LHCN-M2 (cell line): Measurements from ENCODE around the gene TRIM50. TPM values are rescaled to one million over a fixed set of nuclear protein-coding genes. Genes with fewer than 3 reads are reported as not detected.
"Not testable (repeated sequence)": the region's sequence is repeated elsewhere in the genome, so short reads cannot be mapped to it uniquely, and the experiment has no call there.

Experiments
- DNase-seq: peaks from one replicate; pipeline ENCODE4 v3.0.0-alpha.2; 2012; ENCODE audit warnings: low read depth
- polyA plus RNA-seq: library from polyadenylated mRNA; unstranded; fragments of >200 nt; gene quantifications from one replicate; pipeline ENCODE4 v1.2.1, GENCODE V29; 2012; ENCODE audit warnings: missing spikeins
- total RNA-seq: library from RNA; depleted of rRNA; stranded (reverse); fragments of >200 nt; gene quantifications from 2 replicates; pipeline ENCODE4 v1.2.3, GENCODE V29; 2014; rRNA removed

Gene TRIM50
- total RNA-seq = not detected in 2 replicates
- polyA plus RNA-seq = not detected

DNA sequence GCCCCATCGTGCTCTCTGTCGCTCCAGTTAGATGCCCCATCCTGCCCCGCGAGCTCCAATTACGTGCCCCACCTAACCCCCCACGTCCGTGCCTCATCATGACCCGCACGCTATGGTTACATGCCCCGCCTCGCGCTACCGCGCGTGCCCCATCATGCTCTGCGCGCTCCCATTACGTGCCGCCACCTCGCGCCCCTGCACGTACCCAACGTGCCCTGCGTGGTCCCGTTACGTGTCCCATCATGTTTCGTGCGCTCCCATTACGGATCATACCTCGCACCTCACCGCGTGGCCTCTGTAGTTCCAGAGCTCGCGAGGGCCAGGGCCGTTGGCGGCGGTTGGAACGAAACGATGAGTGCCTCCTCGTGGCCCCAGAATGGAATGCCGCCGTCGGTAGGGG lies at the start of gene TRIM50, which contains the start of gene FKBP6:
Gene TRIM50, minus strand, starts transcription at position 161 of the 400 bp plus-strand sequence. CDS start 3,295 bp downstream, outside the sequence.
Gene FKBP6, plus strand, starts transcription at position 240 of the 400 bp plus-strand sequence. CDS start 268 bp downstream, outside the sequence.
- DNase-seq = not testable (repeated sequence)

DNA sequence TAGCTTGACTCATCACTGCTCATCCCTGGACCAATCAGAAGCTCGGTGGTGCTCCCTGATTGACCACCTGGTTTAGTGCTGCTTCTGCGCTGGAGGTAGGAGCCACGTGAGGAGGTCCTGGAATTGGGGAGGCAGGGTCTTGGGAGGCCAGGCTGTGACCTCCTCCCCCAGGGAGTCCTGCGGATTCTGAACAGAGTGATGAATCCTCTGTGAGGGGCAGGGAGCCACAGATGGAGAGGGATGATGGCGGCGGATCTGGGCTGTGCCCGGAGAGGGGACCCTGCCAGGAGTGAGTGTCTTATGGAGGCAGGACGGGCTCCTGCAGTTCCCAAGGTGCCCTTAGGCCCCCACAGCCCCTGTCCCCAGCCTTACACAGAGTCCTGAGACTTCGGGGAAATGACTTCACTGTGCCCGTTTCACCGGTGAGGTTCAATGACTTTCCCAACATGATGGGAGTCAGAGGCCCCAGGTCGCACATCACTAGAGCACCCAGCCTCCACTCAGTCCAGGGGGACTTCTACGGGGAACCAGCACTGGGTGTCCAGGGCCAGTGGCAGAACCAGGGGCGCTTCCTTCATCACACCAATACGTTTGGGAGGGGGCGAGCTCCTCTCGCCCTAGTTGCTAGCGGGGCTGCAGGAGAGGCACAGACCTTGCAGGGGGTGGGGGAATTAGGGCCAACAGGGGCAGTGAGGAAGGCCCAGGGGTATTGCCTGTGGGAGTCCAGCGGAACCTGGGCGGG lies 49.0 kb upstream of the TRIM50 start:
- no peak for DNase-seq

DNA sequence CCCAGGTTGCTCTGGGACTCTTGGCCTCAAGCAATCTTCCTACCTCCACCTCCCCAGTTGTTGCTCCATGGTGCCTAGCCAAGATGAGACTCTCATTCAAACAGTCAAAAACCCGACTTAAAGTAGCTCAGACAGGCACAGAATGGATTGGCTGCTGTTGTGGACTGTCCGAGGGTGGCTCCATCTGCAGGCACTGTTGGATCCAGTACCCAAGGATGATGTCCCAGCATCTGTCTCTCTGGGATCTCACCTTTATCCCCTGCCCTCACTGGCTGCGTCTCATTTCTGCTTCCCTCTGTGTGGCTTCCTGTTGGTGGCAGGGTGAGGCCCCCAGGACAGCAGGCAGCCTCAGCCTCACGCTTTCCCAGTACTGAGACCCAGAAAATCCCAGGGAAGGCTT lies 48.4 kb upstream of the TRIM50 start:
- DNase-seq = not testable (repeated sequence)

DNA sequence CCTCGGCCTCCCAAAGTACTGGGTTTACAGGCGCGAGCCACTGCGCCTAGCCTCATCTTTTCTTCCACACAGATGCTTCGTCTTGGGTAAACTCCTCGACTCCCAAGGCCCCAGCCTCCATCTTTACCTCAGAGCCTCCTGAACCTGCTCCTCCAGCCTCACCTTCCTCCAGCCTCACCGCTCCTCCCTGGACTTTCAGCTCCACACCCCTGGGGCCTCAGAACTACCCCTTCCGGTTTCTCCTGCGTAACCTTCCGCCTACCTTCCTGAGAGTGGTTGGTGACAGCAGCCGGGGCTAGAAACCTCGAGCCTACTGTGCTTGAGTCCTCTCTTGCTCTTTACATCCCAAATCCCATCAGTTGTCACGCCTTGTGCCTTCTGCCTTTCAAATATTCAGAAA lies 45.9 kb upstream of the TRIM50 start:
- no peak for DNase-seq

DNA sequence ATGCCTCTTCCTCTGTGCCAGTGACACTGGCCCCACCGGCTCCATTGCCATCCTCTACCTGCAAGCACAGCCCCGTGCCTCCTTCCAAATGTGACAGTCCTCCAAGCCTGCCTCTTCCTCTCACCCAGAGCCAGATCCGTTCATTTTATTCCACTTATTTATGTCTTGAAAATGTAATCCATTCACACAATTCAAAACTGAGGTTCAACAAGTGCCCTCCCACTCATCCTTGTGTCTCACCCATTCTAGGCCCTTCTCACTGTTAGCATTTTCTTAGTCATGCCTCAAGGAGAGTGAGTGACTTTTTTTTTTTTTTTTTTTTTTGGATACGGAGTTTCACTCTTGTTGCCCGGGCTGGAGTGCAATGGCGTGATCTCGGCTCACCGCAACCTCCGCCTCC lies 41.7 kb upstream of the TRIM50 start:
- no peak for DNase-seq

DNA sequence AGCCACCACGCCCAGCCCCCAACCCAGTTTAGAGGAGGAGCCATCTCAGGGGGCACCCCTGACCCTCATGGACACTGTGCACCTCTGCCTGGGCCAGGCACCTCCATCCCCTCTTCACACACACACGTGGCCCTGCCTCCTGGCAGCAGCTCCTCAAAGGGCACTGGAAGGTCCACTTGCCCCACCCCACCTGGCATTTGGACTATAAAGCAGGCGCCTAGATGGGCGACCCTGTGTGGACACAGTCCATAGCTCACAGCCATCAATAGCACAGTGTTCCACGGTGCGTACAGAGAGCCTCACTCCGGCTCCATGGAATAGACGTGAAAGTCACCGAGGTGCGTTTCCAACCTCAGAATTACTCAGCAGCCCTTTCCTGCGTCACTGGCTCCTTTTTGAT lies 41.1 kb upstream of the TRIM50 start:
- no peak for DNase-seq

DNA sequence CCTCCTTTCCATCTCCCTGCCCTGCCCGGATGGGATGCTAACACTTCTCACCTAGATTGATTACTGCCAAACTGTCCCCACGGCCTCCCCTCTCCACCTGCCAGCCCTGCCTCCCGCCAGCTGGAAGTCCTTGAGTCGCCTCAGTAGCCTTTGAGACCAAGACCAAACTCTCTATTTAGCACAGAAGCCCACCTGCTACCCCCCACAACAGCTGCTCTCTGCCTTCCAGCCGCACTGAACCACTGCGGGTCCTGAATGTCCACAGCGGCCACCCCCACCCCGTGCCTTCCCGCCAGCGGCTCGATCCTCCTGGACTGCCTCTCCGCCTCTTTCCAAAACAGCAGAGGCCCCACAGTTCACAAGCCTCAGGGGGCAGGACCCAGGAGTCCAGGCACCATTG lies 39.1 kb upstream of the TRIM50 start:
- no peak for DNase-seq

DNA sequence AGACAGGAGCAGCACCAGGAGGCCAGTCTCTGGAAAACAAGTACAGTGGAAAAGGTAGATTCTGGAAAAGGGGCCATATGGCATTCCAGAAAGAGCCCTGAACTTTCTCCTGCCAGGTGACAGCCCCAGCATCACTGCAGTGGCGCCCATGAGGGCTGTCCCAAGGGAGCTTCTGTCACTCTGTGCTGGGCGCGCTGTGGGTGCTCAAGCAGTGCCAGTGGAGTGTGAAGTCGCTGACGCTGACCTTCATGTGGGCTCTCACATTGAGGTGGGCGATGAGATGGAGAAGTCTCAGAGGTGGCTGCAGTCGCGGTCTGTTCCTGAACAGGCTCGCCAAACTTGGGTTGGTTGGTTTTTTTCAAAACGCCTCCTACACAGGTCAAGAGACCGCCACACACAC lies 38.2 kb upstream of the TRIM50 start:
- no peak for DNase-seq

DNA sequence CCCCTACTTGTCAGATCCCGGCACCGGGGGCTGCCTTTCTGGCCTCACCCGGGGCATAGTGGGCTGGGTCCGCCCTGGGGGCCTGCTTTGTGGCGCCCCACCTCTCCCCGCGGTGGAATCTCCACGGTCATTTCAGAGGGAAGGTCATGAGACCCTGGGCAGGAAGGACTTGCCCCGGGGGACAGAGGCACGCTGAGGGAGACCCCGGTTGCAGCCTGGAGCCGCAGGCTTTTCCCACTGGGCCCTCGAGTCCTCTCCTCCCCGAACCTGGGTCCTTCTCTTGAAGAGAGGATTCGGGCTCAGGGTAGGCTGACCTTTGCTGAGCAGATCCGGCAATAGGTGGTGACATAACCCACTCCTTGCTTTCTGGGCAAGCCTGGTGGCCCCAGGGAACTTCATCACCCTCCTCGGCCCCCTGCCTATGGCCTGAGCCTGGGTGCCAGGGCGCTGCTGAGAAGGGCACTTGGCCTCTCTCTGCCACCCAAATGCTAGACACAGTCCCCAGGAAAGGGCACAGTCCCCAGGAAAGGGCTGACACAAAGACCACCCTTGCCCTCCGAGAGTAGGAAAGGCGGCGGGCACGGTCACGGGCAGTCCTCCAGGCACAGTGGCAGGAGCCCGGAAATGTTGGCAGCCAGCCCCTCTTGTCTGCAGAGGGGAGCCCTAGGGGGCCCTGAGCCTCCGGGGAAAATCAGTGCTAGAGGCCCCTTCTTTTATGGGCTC lies 36.3 kb upstream of the TRIM50 start:
- DNase-seq = no peak

DNA sequence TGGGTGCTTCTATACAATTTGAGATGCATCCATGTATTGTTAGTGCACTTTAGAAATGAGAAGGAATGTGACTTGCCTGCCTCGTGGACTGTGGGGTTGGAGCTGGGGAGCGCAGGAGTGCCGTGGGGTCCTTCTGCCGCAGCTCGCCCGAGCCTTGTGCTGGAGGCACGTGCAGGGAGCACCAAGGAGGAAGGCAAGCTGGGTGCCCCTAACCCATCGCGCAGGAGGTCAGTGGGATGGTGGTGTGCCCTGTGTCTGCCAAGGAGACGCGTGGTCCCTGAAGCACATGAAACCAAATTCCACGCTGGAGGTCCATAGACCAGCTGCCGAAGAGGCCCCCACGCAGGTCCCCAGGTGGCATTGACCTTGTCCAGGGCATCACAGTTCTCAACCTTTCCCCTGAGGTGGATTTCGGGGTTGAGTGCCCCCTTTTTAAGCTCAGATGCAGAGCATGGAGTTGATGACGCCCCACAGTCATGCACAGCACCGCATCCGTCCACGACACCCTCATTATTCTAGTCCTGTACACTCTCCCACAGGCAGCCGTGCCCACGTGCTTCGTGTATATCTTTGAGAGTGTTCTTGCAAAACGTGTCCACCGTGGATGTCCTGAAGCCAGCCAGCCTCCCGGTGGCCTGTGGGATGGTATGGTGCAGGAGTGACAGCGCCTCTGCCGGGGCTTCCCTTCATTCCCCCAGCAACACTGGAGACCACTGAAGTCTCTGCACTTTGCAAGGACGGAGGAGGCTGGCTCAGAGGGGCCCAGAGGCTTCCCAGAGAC lies 35.5 kb upstream of the TRIM50 start:
- no peak for DNase-seq

DNA sequence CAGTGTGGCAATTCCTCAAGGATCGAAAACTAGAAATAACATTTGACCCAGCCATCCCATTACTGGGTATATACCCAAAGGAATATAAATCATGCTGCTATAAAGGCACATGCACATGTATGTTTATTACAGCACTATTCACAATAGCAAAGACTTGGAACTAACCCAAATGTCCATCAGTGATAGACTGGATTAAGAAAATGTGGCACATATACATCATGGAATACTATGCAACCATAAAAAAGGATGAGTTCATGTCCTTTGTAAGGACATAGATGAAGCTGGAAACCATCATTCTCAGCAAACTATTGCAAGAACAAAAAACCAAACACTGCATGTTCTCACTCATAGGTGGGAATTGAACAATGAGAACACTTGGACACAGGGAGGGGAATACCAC lies 32.7 kb upstream of the TRIM50 start:
- DNase-seq = not testable (repeated sequence)

DNA sequence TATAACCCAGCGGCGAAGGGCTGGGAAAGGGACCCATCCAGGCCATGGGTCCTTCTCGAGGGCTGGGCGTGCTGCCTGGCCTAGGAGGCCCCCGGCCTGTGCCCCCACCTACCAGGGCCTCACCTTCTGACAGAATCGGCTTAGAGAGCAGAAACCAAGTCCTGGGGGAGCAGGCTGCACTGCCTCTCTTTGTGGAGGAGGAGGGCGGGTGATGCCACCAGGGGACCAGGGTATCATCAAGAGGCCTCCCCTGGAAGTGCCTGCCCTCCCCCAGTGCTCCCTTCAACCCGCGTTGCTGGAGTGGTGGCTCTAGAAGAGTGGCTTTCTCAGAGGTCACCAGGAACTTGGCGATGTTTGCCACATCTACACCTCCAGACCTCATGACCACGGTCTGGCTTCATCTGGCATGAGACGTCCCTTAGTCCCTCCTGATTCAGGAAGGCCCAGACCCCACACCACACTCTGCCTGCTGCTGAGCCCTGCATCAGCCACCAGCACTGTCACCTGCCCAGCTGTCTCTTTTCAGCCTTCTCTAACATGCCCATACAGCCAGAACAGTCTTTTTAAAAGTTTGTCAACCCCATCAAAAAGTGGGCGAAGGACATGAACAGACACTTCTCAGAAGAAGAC lies 32.0 kb upstream of the TRIM50 start:
- DNase-seq = no peak

DNA sequence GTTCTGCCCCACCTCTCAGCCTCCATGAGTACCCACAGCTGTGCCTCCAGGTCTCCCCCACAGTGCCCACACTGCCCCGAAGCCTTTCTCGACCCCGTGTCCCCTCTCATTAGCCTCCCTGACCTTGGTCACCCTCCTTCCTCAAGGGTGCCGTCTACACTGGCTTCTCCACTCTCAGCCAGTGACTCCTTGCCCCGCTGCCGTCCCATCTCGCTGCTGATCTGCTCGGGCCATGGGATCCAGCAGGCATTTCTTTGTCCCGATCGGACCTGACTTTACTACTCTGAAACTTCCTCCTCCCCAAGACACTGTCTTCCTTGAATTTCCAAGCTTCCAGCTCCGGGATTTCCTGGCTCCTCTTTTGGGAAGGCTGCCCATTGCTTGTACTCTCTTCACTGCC lies 31.4 kb upstream of the TRIM50 start:
- DNase-seq = no peak

DNA sequence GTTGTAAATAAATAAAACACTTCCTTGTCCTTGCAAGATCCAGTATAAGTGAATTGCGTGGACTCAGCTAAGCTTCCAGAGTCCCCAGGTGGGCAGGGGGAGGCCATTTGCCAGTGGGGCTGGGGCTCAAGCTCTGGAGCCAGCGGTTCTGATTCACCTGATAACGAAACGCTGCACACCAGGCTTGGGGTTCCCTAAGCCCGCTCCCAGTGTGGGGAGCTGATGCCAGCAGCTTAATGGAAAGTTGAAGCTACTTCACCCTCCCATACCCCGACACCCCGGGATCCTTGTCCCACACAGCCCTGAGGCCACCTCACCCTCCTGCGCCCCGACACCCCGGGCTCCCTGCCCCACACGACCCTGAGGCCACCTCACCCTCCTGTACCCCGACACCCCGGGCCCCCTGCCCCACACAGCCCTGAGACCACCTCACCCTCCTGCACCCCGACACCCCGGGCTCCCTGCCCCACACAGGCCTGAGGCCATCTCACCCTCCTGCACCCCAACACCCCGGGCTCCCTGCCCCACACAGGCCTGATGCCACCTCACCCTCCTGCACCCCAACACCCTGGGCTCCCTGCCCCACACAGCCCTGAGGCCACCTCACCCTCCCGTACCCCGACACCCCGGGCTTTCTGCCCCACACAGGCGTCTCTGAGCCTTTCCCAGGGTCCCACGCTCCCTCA lies 30.9 kb upstream of the TRIM50 start:
- no peak for DNase-seq

DNA sequence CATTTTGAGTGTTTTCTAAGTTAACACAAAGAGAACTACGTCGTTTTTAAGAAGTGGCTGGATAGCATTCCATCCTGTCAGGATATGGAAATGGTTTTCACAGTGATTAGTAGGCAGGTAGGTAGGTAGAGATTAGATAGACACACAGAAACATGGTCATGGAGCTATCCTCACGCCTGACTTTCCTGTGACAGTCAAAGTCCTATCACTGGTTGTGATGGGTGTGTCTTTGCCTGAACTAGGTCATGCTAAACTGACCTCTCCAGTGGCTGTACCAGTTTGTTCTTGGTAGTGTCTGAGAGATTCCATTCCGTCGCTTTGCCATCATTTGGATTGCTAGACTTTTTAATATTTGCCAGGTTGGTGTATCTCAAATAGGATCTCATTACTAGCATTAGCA lies 28.3 kb upstream of the TRIM50 start:
- no peak for DNase-seq

DNA sequence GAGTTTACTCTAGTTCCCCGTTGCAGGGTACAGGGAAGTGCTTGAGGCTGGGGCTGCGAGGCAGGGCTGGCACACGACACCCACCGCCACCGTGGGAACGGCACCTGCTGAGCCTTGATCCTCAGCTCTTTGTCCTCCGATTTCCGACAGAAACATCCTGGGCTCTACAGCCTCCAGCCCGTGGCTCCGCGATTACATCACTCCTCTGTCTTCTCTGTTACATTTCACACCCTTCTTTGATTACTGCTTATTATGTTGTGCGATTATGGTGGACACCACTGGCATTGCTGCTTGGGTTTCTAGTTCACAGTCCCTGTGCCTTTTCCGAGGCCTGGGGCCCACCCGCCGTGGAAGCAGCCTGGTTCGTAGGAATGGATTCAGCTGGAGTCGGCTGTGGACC lies 26.9 kb upstream of the TRIM50 start:
- no peak for DNase-seq

DNA sequence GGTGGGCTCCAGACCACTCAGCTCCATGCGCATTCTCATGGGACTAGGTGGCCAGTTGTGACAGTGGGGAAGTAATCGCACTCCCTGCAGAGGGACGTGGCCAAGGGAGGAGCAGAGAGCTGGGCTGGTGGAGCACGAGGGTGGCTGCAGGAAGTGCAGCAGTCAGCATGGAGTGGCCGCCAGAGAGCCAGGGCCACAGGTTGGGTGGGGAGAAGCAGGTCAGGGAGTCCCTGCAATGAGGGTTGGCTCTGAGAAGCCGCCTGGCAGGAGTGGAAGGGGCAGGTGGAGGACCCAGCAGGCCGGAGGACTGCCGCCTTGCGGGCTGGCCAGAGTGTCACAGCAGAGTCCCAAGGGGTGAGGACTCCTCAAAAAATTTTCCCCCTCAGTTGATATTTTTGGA lies 26.3 kb upstream of the TRIM50 start:
- no peak for DNase-seq

DNA sequence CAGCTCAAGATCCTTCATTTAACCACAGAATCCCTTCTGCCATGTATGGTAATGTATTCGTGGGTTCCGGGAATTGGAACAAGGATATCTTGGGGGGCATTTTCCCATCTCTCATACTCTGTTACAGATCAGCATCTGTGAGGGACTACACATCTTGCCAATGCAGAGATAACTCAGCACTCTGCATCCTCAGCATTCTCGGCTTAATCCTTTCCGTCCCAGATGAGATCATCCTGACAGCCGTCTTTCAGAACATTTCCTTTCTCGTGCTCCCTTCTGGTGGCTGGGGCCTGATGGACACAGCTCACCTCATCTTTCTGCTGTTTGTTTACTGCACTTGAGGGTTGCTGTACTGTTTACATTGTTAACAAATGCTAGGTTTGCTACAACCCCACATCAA lies 25.4 kb upstream of the TRIM50 start:
- peak; percentile 55 for DNase-seq

DNA sequence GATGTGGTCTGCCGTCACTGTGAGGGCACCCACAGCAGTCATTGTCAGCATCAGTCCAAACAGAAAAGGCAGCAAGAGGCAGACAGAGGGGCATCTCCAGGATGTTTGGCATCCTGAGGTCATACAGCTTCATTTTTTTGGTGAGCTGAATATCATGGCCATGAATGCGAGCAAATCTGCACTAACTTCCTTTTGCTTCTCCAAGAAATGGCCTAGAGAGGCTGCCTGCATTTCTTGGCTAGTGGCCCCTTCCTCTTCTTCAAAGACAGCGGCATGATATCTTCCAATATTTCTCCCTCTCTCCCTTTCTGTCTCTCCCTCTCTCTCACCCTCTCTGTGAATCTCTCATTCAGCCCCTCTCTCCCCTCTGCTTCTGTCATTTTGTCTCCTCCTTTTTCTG lies 24.9 kb upstream of the TRIM50 start:
- no peak for DNase-seq

DNA sequence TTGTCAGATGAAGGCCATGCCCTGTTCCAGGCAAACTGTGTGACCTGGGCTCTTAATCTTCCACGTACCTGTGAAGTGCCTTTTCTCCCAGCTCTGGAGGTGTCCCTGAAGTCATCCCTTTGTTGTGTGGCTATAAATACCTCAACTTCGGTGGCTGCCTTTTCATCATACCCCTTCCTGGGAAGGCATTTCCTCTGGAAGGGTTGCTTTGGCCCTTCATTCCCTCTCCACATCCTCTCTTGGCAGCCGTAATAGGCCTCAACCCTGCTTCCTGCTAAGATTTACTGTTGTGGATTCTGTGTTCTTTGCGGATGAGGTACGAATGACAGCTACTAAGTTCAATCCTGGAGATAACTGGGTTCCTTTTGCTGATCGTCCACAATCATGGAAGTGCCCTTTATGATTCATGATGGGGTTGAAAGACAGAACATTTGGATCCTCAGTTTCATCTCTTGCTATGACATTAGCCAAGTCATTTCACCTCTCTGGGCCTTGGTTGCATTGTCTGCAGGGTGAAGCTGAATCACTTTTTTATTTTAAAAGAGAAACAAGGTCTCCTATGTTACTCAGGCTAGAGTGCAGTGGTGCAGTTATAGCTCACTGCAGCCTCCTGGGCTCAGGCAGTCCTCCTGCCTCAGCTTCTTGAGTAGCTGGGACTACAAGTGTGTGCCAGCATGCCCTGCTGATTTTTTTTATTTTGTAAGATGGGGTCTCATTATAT lies 23.7 kb upstream of the TRIM50 start:
- DNase-seq = no peak
